SU-DHL-6 (cell line): Measurements from ENCODE around the gene SNX10.

Experiments
- H2AFZ ChIP-seq: fragments of 200-600 bp; sonication (generic); 2 replicates; pipeline ENCODE4 v1.6.1; 2014; ENCODE audit warnings: low read depth, mild to moderate bottlenecking, moderate library complexity, mixed read lengths, antibody characterized with exemption, low read length; ENCODE audit not compliant: severe bottlenecking
- H3F3A ChIP-seq: fragments of 200-600 bp; shearing (Covaris generic); 2 replicates; pipeline ENCODE4 v1.6.0; 2016; ENCODE audit warnings: antibody characterized with exemption, mild to moderate bottlenecking; ENCODE audit not compliant: insufficient read depth
- H3K27ac ChIP-seq: fragments of 200-600 bp; sonication (generic); 2 replicates; pipeline ENCODE4 v1.5.1; 2016; ENCODE audit warnings: low read depth, mild to moderate bottlenecking, low read length, moderate library complexity, mixed read lengths
- H3K27me3 ChIP-seq: fragments of 200-600 bp; sonication (generic), shearing (Covaris generic); 2 replicates; pipeline ENCODE4 v1.6.0; 2014; ENCODE audit warnings: mild to moderate bottlenecking, low read length
- H3K36me3 ChIP-seq: fragments of 200-600 bp; sonication (generic); 2 replicates; pipeline ENCODE4 v1.6.1; 2014; ENCODE audit warnings: mild to moderate bottlenecking, low read length, mixed read lengths
- H3K4me2 ChIP-seq: fragments of 300-600, 200-600 bp; shearing (Covaris generic), sonication (generic); 2 replicates; pipeline ENCODE4 v1.6.0; 2014; ENCODE audit warnings: low read length, low read depth, mild to moderate bottlenecking; ENCODE audit not compliant: poor library complexity, severe bottlenecking
- H3K4me3 ChIP-seq: fragments of 200-600 bp; sonication (generic); 2 replicates; pipeline ENCODE4 v1.5.1; 2014; ENCODE audit warnings: antibody characterized with exemption, low read length, mild to moderate bottlenecking, mixed read lengths; ENCODE audit not compliant: insufficient read depth, poor library complexity, severe bottlenecking
- H3K79me2 ChIP-seq: fragments of 200-600 bp; sonication (generic); 2 replicates; pipeline ENCODE4 v1.6.1; 2014; ENCODE audit warnings: mild to moderate bottlenecking, low read length, moderate library complexity; ENCODE audit not compliant: insufficient read depth
- H3K9ac ChIP-seq: fragments of 200-600 bp; sonication (generic); 2 replicates; pipeline ENCODE4 v1.7.0; 2014; ENCODE audit warnings: mild to moderate bottlenecking, low read length
- H3K9me2 ChIP-seq: fragments of 200-600 bp; sonication (generic); replicated peaks from 2 replicates; pipeline ENCODE4 v1.6.1; 2014; ENCODE audit warnings: low read length; ENCODE audit not compliant: insufficient read depth
- H3K9me3 ChIP-seq: fragments of 200-600 bp; sonication (generic); 2 replicates; pipeline ENCODE4 v1.6.1; 2014; ENCODE audit warnings: low read length, mixed read lengths; ENCODE audit not compliant: insufficient read depth
- H4K20me1 ChIP-seq: fragments of 200-600 bp; sonication (generic); 2 replicates; pipeline ENCODE4 v1.6.1; 2014; ENCODE audit warnings: low read depth, mild to moderate bottlenecking, antibody characterized with exemption, low read length, moderate library complexity, mixed read lengths
- CTCF ChIP-seq: fragments of 200-600 bp; sonication (generic); IDR thresholded peaks from one replicate; pipeline ENCODE4 v1.5.1; 2017; ENCODE audit warnings: antibody characterized with exemption, mild to moderate bottlenecking, low read length, moderate library complexity; ENCODE audit not compliant: insufficient read depth, poor library complexity, severe bottlenecking
- EZH2phosphoT487 ChIP-seq: fragments of 200-600 bp; sonication (generic), shearing (Covaris generic); conservative IDR thresholded peaks from 2 replicates; pipeline ENCODE4 v1.6.1; 2018; ENCODE audit warnings: mild to moderate bottlenecking, antibody characterized with exemption, low read length, moderate library complexity, mixed read lengths

SNX10 gene

GRCh38 chr7:26398756-26399509, 107.3 kb downstream of the SNX10 start:
- H2AFZ ChIP-seq, result peak overlapping the region; percentile 92
- TF ChIP-seq EZH2phosphoT487 (no peak), CTCF (no peak)

GRCh38 chr7:26399736-26400135, 108.1 kb downstream of the SNX10 start:
- no peaks in the 10 kb centered on the region for H3K79me2 ChIP-seq
- H3K27me3 ChIP-seq, result no peaks in the 10 kb centered on the region
- no peaks in the 10 kb centered on the region for H3K9me2 ChIP-seq
- peak overlapping the region; percentile 87 for H3K4me2 ChIP-seq
- no peak for TF ChIP-seq EZH2phosphoT487
- no peak for TF ChIP-seq CTCF
- peaks cover 27% of the 10 kb centered on the region for H3F3A ChIP-seq
- no peaks in the 10 kb centered on the region for H4K20me1 ChIP-seq
- no peaks in the 10 kb centered on the region for H3K36me3 ChIP-seq
- no peak overlapping the region for H3K27ac ChIP-seq
- no peaks in the 10 kb centered on the region for H3K9me3 ChIP-seq
- no peak overlapping the region for H2AFZ ChIP-seq
- peak overlapping the region; percentile 51 for H3K4me3 ChIP-seq
- no peak overlapping the region for H3K9ac ChIP-seq

More at GRCh38 chr7:26398756-26399509, 107.3 kb downstream of the SNX10 start:
- peak overlapping the region; percentile 51 for H3K4me3 ChIP-seq
- peaks cover 27% of the 10 kb centered on the region for H3F3A ChIP-seq
- no peaks in the 10 kb centered on the region for H3K9me2 ChIP-seq
- H4K20me1 ChIP-seq, result no peaks in the 10 kb centered on the region
- H3K4me2 ChIP-seq, result peak overlapping the region; percentile 87
- no peaks in the 10 kb centered on the region for H3K79me2 ChIP-seq
- peak overlapping the region; percentile 91 for H3K27ac ChIP-seq
- H3K27me3 ChIP-seq, result no peaks in the 10 kb centered on the region
- no peaks in the 10 kb centered on the region for H3K9me3 ChIP-seq
- H3K9ac ChIP-seq, result peak overlapping the region; percentile 65
- no peaks in the 10 kb centered on the region for H3K36me3 ChIP-seq

DNA sequence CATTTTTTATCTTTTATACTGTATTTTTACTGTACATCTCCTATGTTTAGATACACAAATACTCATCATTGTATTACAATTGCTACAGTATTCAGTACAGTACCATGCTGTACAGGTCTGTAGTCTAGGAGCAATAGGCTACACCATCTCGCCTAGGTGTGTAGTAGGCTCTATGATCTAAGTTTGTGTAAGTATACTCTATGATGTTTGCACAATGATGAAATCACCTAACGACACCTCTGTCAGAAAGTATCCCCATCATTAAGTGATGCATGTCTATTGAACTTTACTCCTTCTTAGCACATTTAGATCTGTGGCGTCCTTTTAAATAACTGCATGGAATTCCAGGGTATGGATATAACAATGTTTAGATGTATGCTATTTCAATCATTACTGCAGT, 112.0 kb downstream of the SNX10 start:
- no peaks in the 10 kb centered on the region for H3K27me3 ChIP-seq
- no peak overlapping the region for H2AFZ ChIP-seq
- no peak overlapping the region for H3K9ac ChIP-seq
- no peaks in the 10 kb centered on the region for H4K20me1 ChIP-seq
- H3K4me2 ChIP-seq, result no peak overlapping the region
- TF ChIP-seq EZH2phosphoT487 (no peak), CTCF (no peak)
- 0 out of 2 replicates have a peak, but pooled peaks cover 5% of the 10 kb centered on the region for H3F3A ChIP-seq
- H3K27ac ChIP-seq, result no peak overlapping the region
- no peaks in the 10 kb centered on the region for H3K9me2 ChIP-seq
- no peaks in the 10 kb centered on the region for H3K79me2 ChIP-seq
- H3K9me3 ChIP-seq, result 0 out of 2 replicates have a peak, but pooled peaks cover 5% of the 10 kb centered on the region
- H3K36me3 ChIP-seq, result no peaks in the 10 kb centered on the region
- H3K4me3 ChIP-seq, result no peak overlapping the region
